ENCODE data around the gene NACA2. TPM values are rescaled to one million over a fixed set of nuclear protein-coding genes. Genes with fewer than 3 reads are reported as not detected.
A peak's percentile ranks its signal among the peaks of the same experiment; 100 is the strongest.

NACA2 gene
- total and polyA plus RNA-seq, 2 of the 13 experiments (the other 11 are each of a cell fraction or from before 2014, with no cell fraction given), result 0.21 TPM; not detected in 1

- TF ChIP-seq ZNF264 (CRISPR knock-in tag; IDR thresholded peaks at IDR 0.05) (no peak), MATR3 (CRISPR knock-in tag; IDR thresholded peaks at IDR 0.05) (no peak), ATF7 (IDR thresholded peaks at IDR 0.05) (peak; percentile 80), ATF7 (CRISPR knock-in tag; IDR thresholded peaks at IDR 0.05) (no peak; the same call in 1 of the 2 replicates), ZNF24 (IDR thresholded peaks at IDR 0.05) (0 out of 2 replicates have a peak, but pooled peaks have one; percentile 64), ZBTB25 (CRISPR knock-in tag; IDR thresholded peaks at IDR 0.05) (no peak), ARID4A (CRISPR knock-in tag; IDR thresholded peaks at IDR 0.05; ENCODE audit: borderline replicate concordance) (peak; percentile 20; the same call in 1 of the 2 replicates), ATF6 (CRISPR knock-in tag; conservative IDR thresholded peaks at IDR 0.05) (no peak), ZMYM2 (CRISPR knock-in tag; IDR thresholded peaks at IDR 0.05) (peak; percentile 66; the same call in 1 of the 2 replicates), SPEN (CRISPR knock-in tag; IDR thresholded peaks at IDR 0.05; ENCODE audit: low read depth) (no peak), MEIS1 (CRISPR knock-in tag; IDR thresholded peaks at IDR 0.05; ENCODE audit: borderline replicate concordance) (no peak), STAT5B (CRISPR knock-in tag; IDR thresholded peaks at IDR 0.05) (no peak), ZNF503 (CRISPR knock-in tag; IDR thresholded peaks at IDR 0.05) (peak; percentile 71; the same call in 1 of the 2 replicates), ZFP36L2 (CRISPR knock-in tag; IDR thresholded peaks at IDR 0.05) (no peak), ATF5 (CRISPR knock-in tag; IDR thresholded peaks at IDR 0.05; ENCODE audit: low read depth) (no peak), ZNF891 (CRISPR knock-in tag; IDR thresholded peaks at IDR 0.05) (no peak), ZNF670 (CRISPR knock-in tag; IDR thresholded peaks at IDR 0.05; ENCODE audit: borderline replicate concordance) (no peak)
Observed at GRCh38 chr17:61568219-61569072, 22.6 kb downstream of the NACA2 start (continued).

Data from HepG2 (cell line).